GM23338 (cell line): ENCODE data around the gene C4orf36. TPM values are rescaled to one million over a fixed set of nuclear protein-coding genes. Genes with fewer than 3 reads are reported as not detected.
A peak's percentile ranks its signal among the peaks of the same experiment; 100 is the strongest.

Experiments used
- ATAC-seq: fragments of 200-7000 bp; cut with Tn5 transposase; 3 replicates; pipeline ENCODE4 v1.9.1; 2020
- DNase-seq: peaks from one replicate; pipeline ENCODE4 v3.0.0-alpha.2; 2015; ENCODE audit warnings: low spot score
- H2AFZ ChIP-seq: fragments of 200-600 bp; sonication (generic); 2 replicates; pipeline ENCODE4 v1.8.0; 2016; ENCODE audit warnings: antibody characterized with exemption, mild to moderate bottlenecking, moderate library complexity
- H3F3A ChIP-seq: fragments of 200-600 bp; sonication (generic); replicated peaks from 2 replicates; pipeline ENCODE4 v1.8.0; 2017; ENCODE audit warnings: antibody characterized with exemption, mixed run types, low read depth
- H3K27ac ChIP-seq: fragments of 200-600 bp; sonication (generic); 2 replicates; pipeline ENCODE4 v1.6.1; 2016; ENCODE audit warnings: low read depth
- H3K27me3 ChIP-seq: fragments of 200-600 bp; sonication (generic); 2 replicates; pipeline ENCODE4 v1.8.0; 2016; ENCODE audit warnings: mild to moderate bottlenecking, mixed run types, moderate library complexity; ENCODE audit not compliant: insufficient read depth
- H3K36me3 ChIP-seq: fragments of 200-600 bp; sonication (generic); 2 replicates; pipeline ENCODE4 v1.8.0; 2016; ENCODE audit warnings: mild to moderate bottlenecking; ENCODE audit not compliant: insufficient read depth
- H3K4me1 ChIP-seq: fragments of 200-600 bp; sonication (generic); 2 replicates; pipeline ENCODE4 v1.8.0; 2016; ENCODE audit warnings: mild to moderate bottlenecking, moderate library complexity; ENCODE audit not compliant: insufficient read depth
- H3K4me2 ChIP-seq: fragments of 200-600 bp; sonication (generic); 2 replicates; pipeline ENCODE4 v1.7.1; 2017; ENCODE audit warnings: mixed run types
- H3K4me3 ChIP-seq: fragments of 200-600 bp; sonication (generic); 2 replicates; pipeline ENCODE4 v1.6.1; 2016; ENCODE audit warnings: mixed run types
- H3K79me2 ChIP-seq: fragments of 200-600 bp; sonication (generic); replicated peaks from 2 replicates; pipeline ENCODE4 v1.8.0; 2017; ENCODE audit warnings: mild to moderate bottlenecking; ENCODE audit not compliant: insufficient read depth
- H3K9me2 ChIP-seq: fragments of 200-600 bp; sonication (generic); 2 replicates; pipeline ENCODE4 v1.8.0; 2017; ENCODE audit not compliant: insufficient read depth
- H4K20me1 ChIP-seq: fragments of 200-600 bp; sonication (generic); replicated peaks from 2 replicates; pipeline ENCODE4 v1.8.0; 2017; ENCODE audit warnings: mild to moderate bottlenecking; ENCODE audit not compliant: insufficient read depth
- H3K27ac Mint-ChIP-seq: 2 replicates; pipeline ENCODE4 v1.8.0; 2020; ENCODE audit warnings: inconsistent platforms, mild to moderate bottlenecking, moderate library complexity, mixed read lengths
- H3K27me3 Mint-ChIP-seq: 3 replicates; pipeline ENCODE4 v1.8.0; 2022; ENCODE audit warnings: low read depth, mild to moderate bottlenecking, moderate library complexity, mixed read lengths, inconsistent platforms; ENCODE audit not compliant: insufficient read depth, poor library complexity
- H3K36me3 Mint-ChIP-seq: 3 replicates; pipeline ENCODE4 v1.8.0; 2021; ENCODE audit warnings: low read depth, mild to moderate bottlenecking, inconsistent platforms, moderate library complexity, mixed read lengths
- H3K4me1 Mint-ChIP-seq: 3 replicates; pipeline ENCODE4 v1.8.0; 2020; ENCODE audit warnings: mild to moderate bottlenecking, inconsistent platforms, mixed read lengths
- H3K4me3 Mint-ChIP-seq: 3 replicates; pipeline ENCODE4 v1.8.0; 2021; ENCODE audit warnings: moderate library complexity, mild to moderate bottlenecking, inconsistent platforms, mixed read lengths
- H3K9me3 Mint-ChIP-seq: 3 replicates; pipeline ENCODE4 v1.8.0; 2020; ENCODE audit warnings: moderate library complexity, mild to moderate bottlenecking, inconsistent platforms, mixed read lengths
- CREB1 ChIP-seq: fragments of 250-450 bp; sonication (Bioruptor Pico); IDR thresholded peaks from 2 replicates; pipeline ENCODE4 v1.5.0; 2020; ENCODE audit warnings: low read depth, mild to moderate bottlenecking, moderate library complexity
- CTCF ChIP-seq, 2 experiments: fragments of 200-600 bp in 1 of 2; sonication (generic) in 1 of 2; conservative IDR thresholded peaks; 2 replicates each; pipeline versions ENCODE4 v1.5.1 to v1.6.1; 2016 to 2017; ENCODE audit warnings: antibody characterized with exemption in 2 of 2, low read depth in 2 of 2, mild to moderate bottlenecking in 2 of 2, moderate library complexity in 1 of 2
- ETS1 ChIP-seq: IDR thresholded peaks from 2 replicates; pipeline ENCODE4 v1.6.1; 2016; ENCODE audit warnings: antibody characterized with exemption
- EZH2 ChIP-seq: fragments of 200-600 bp; sonication (generic); IDR thresholded peaks from one replicate; pipeline ENCODE4 v1.8.0; 2017; ENCODE audit warnings: antibody characterized with exemption, mild to moderate bottlenecking, low read depth; ENCODE audit not compliant: unreplicated experiment
- EZH2phosphoT487 ChIP-seq: fragments of 200-600 bp; sonication (generic); IDR thresholded peaks from one replicate; pipeline ENCODE4 v1.8.1; 2018; ENCODE audit warnings: antibody characterized with exemption; ENCODE audit not compliant: unreplicated experiment
- JUNB ChIP-seq: IDR thresholded peaks from one replicate; pipeline ENCODE4 v1.6.1; 2016; ENCODE audit warnings: antibody characterized with exemption; ENCODE audit not compliant: unreplicated experiment
- NANOG ChIP-seq: IDR thresholded peaks from 2 replicates; pipeline ENCODE4 v1.6.1; 2016; ENCODE audit warnings: antibody characterized with exemption, borderline replicate concordance
- POLR2AphosphoS5 ChIP-seq: IDR thresholded peaks from 2 replicates; pipeline ENCODE4 v1.6.1; 2016; ENCODE audit warnings: antibody characterized with exemption, low read depth
- REST ChIP-seq: IDR thresholded peaks from one replicate; pipeline ENCODE4 v1.6.1; 2018; ENCODE audit warnings: antibody characterized with exemption; ENCODE audit not compliant: unreplicated experiment
- STAT1 ChIP-seq: IDR thresholded peaks from one replicate; pipeline ENCODE4 v1.6.1; 2016; ENCODE audit warnings: antibody characterized with exemption; ENCODE audit not compliant: unreplicated experiment
- ZNF114 ChIP-seq: fragments of 250-450 bp; sonication (Bioruptor Pico); IDR thresholded peaks from 2 replicates; pipeline ENCODE4 v1.5.0; 2020; ENCODE audit warnings: mild to moderate bottlenecking, moderate library complexity
- ZNF331 ChIP-seq: fragments of 250-450 bp; sonication (Bioruptor Pico); IDR thresholded peaks from 2 replicates; pipeline ENCODE4 v1.5.0; 2020; ENCODE audit warnings: low read depth, mild to moderate bottlenecking, moderate library complexity
- ZNF462 ChIP-seq: fragments of 250-450 bp; sonication (Bioruptor Pico); IDR thresholded peaks from 2 replicates; pipeline ENCODE4 v1.5.0; 2020; ENCODE audit warnings: mild to moderate bottlenecking, moderate library complexity
- polyA plus RNA-seq: library from polyadenylated mRNA; unstranded; fragments of >200 nt; fragmentation: Nextera tagmentation; extraction: Ambion mirVana; gene quantifications from 2 replicates; pipeline ENCODE4 v1.2.1, GENCODE V29; 2016
- total RNA-seq: library from RNA; depleted of rRNA; stranded (reverse); fragments of >200 nt; shearing (Covaris generic); gene quantifications from 2 replicates; pipeline ENCODE4 v1.2.3, GENCODE V29; 2014

The C4orf36 gene
- total and polyA plus RNA-seq, 2 experiments from 2014 or later: 1.1 to 1.6 TPM

- Mint-ChIP-seq H3K9me3 (no peaks in the 10 kb centered on the region), H3K27ac (no peak overlapping the region), H3K36me3 (no peaks in the 10 kb centered on the region), H3K27me3 (peaks cover 6% of the 10 kb centered on the region), H3K4me1 (peaks cover 3% of the 10 kb centered on the region; the same call in 2 of the 3 replicates), H3K4me3 (no peak overlapping the region)
- Histone ChIP-seq H3K27me3 (no peaks in the 10 kb centered on the region), H3K4me1 (no peaks in the 10 kb centered on the region), H3K36me3 (no peaks in the 10 kb centered on the region), H4K20me1 (no peaks in the 10 kb centered on the region), H3K4me2 (no peak overlapping the region), H3K9me2 (0 out of 2 replicates have a peak, but pooled peaks cover 4% of the 10 kb centered on the region), H3K79me2 (no peaks in the 10 kb centered on the region), H3K4me3 (no peak overlapping the region), H2AFZ (peak overlapping the region; percentile 64; the same call in 1 of the 2 replicates), H3K27ac (no peak overlapping the region), H3F3A (no peaks in the 10 kb centered on the region)
- no peak for TF ChIP-seq JUNB
- no peak for TF ChIP-seq EZH2
- no peak for TF ChIP-seq ZNF331 (CRISPR knock-in tag)
- TF ChIP-seq CTCF (conservative IDR thresholded peaks at IDR 0.05; ENCODE audit: low read depth in 2 of 2): no peak
- TF ChIP-seq ZNF462 (CRISPR knock-in tag): no peak
- no peak for TF ChIP-seq CREB1 (CRISPR knock-in tag)
- TF ChIP-seq POLR2AphosphoS5: no peak
- TF ChIP-seq NANOG: no peak
- TF ChIP-seq EZH2phosphoT487: no peak
- no peak for TF ChIP-seq ETS1
- TF ChIP-seq ZNF114 (CRISPR knock-in tag): no peak
- no peak for TF ChIP-seq STAT1
- TF ChIP-seq REST: no peak
- ATAC-seq (no peak), DNase-seq (no peak)
Observed at GRCh38 chr4:86833615-86834014, 58.6 kb downstream of the C4orf36 start.
